Small intestine (tissue), 16 donors: ENCODE results near the gene SAMHD1. TPM values are rescaled to one million over a fixed set of nuclear protein-coding genes. Genes with fewer than 3 reads are reported as not detected.
A peak's percentile ranks its signal among the peaks of the same experiment; 100 is the strongest.
"Not testable (repeated sequence)": the region's sequence is repeated elsewhere in the genome, so short reads cannot be mapped to it uniquely, and the experiment has no call there.

Experiments used
- DNase-seq, 2 donors: peaks; one replicate each; pipeline versions ENCODE4 v3.0.0 to v3.0.0-alpha.2; 2013
- FAIRE-seq: peaks from 2 replicates; lab custom pipeline; 2012; peaks lifted over from hg19 to GRCh38; lab: Jason Lieb, UNC
- H3K27ac ChIP-seq, 3 donors: one replicate each; pipeline ENCODE4 v1.5.1; 2013; ENCODE audit warnings: low read length in 2 of 3, mild to moderate bottlenecking in 2 of 3, control low read depth in 1 of 3, inconsistent platforms in 1 of 3, low read depth in 1 of 3, moderate library complexity in 1 of 3
- H3K27me3 ChIP-seq, 3 donors: one replicate each; pipeline ENCODE4 v1.6.1; 2013; ENCODE audit warnings: low read length in 3 of 3, inconsistent platforms in 1 of 3; ENCODE audit not compliant: control insufficient read depth in 3 of 3, insufficient read depth in 3 of 3
- H3K36me3 ChIP-seq, 3 donors: one replicate each; pipeline ENCODE4 v1.6.1; 2013; ENCODE audit warnings: low read length in 3 of 3, inconsistent platforms in 1 of 3, low read depth in 1 of 3, mild to moderate bottlenecking in 1 of 3, moderate library complexity in 1 of 3; ENCODE audit not compliant: control insufficient read depth in 3 of 3, insufficient read depth in 2 of 3
- H3K4me1 ChIP-seq, 3 donors: one replicate each; pipeline ENCODE4 v1.6.1; 2013; ENCODE audit warnings: low read length in 2 of 3, inconsistent platforms in 1 of 3, low read depth in 1 of 3, mild to moderate bottlenecking in 1 of 3, moderate library complexity in 1 of 3; ENCODE audit not compliant: control insufficient read depth in 3 of 3, insufficient read depth in 2 of 3
- H3K4me3 ChIP-seq, 3 donors: one replicate each; pipeline ENCODE4 v1.5.1; 2013; ENCODE audit warnings: low read length in 3 of 3, control low read depth in 1 of 3, inconsistent platforms in 1 of 3, low read depth in 1 of 3, mild to moderate bottlenecking in 1 of 3, moderate library complexity in 1 of 3
- H3K9me3 ChIP-seq, 2 donors: one replicate each; pipeline ENCODE4 v1.6.1; 2013; ENCODE audit warnings: low read depth in 1 of 2, low read length in 1 of 2; ENCODE audit not compliant: control insufficient read depth in 2 of 2, insufficient read depth in 1 of 2
- WGBS, 3 donors: extraction: QIAGEN DNeasy Blood & Tissue Kit; methylation state at CpG; one replicate each; pipeline ENCODE4 v1.1.7; 2013; 5-methylcytosine and 5-hydroxymethylcytosine counted together
- long read RNA-seq, 10 donors: transcript quantifications; one replicate each; lab custom pipeline, GENCODE V29; 2026
- polyA plus RNA-seq, 4 donors: library from polyadenylated mRNA; stranded (reverse) in 3 of 4; unstranded in 1 of 4; fragments of 200-250 nt in 3 of 4; fragments of 120-200 nt in 1 of 4; gene quantifications; one replicate each; pipeline versions ENCODE4 v1.2.1 to v1.2.3, GENCODE V29; 2013
- donor health status: healthy with polysubstance abuse.
- donor health status: control.
- donor health status: control.
- donor health status: Bipolar disorder and iron deficiency.
- donor health status: healthy.

The SAMHD1 gene
- 10 to 100 TPM; 22.8 to 78.8 (median 28.5) TPM for polyA plus RNA-seq
- long read RNA-seq, donor 1, full-length matches to known transcripts = 7 of 7 reads
- long read RNA-seq, donor 1, partial matches to known transcripts = 0 of 7 reads
- long read RNA-seq, donor 1, other reads (novel, unspliced or antisense) = 0 of 7 reads
- long read RNA-seq, donor 2, full-length matches to known transcripts = 5 of 5 reads
- long read RNA-seq, donor 2, partial matches to known transcripts = 0 of 5 reads
- long read RNA-seq, donor 2, other reads (novel, unspliced or antisense) = 0 of 5 reads
- long read RNA-seq, donor 3, full-length matches to known transcripts = 5 of 5 reads
- long read RNA-seq, donor 3, partial matches to known transcripts = 0 of 5 reads
- long read RNA-seq, donor 3, other reads (novel, unspliced or antisense) = 0 of 5 reads
- long read RNA-seq, donor 4 = 0 reads
- long read RNA-seq, donor 5, partial matches to known transcripts = 0 of 1 reads
- long read RNA-seq, donor 5, other reads (novel, unspliced or antisense) = 0 of 1 reads
- long read RNA-seq, donor 6, full-length matches to known transcripts = 4 of 4 reads
- long read RNA-seq, donor 6, partial matches to known transcripts = 0 of 4 reads
- long read RNA-seq, donor 6, other reads (novel, unspliced or antisense) = 0 of 4 reads
- long read RNA-seq, donor 7, full-length matches to known transcripts = 8 of 8 reads
- long read RNA-seq, donor 7, partial matches to known transcripts = 0 of 8 reads
- long read RNA-seq, donor 7, other reads (novel, unspliced or antisense) = 0 of 8 reads
- long read RNA-seq, donor 8, full-length matches to known transcripts = 2 of 2 reads
- long read RNA-seq, donor 8, partial matches to known transcripts = 0 of 2 reads
- long read RNA-seq, donor 8, other reads (novel, unspliced or antisense) = 0 of 2 reads
- long read RNA-seq, donor 9, full-length matches to known transcripts = 2 of 2 reads
- long read RNA-seq, donor 9, partial matches to known transcripts = 0 of 2 reads
- long read RNA-seq, donor 9, other reads (novel, unspliced or antisense) = 0 of 2 reads
- long read RNA-seq, donor 10, full-length matches to known transcripts = 4 of 4 reads
- long read RNA-seq, donor 10, partial matches to known transcripts = 0 of 4 reads
- long read RNA-seq, donor 10, other reads (novel, unspliced or antisense) = 0 of 4 reads

DNA sequence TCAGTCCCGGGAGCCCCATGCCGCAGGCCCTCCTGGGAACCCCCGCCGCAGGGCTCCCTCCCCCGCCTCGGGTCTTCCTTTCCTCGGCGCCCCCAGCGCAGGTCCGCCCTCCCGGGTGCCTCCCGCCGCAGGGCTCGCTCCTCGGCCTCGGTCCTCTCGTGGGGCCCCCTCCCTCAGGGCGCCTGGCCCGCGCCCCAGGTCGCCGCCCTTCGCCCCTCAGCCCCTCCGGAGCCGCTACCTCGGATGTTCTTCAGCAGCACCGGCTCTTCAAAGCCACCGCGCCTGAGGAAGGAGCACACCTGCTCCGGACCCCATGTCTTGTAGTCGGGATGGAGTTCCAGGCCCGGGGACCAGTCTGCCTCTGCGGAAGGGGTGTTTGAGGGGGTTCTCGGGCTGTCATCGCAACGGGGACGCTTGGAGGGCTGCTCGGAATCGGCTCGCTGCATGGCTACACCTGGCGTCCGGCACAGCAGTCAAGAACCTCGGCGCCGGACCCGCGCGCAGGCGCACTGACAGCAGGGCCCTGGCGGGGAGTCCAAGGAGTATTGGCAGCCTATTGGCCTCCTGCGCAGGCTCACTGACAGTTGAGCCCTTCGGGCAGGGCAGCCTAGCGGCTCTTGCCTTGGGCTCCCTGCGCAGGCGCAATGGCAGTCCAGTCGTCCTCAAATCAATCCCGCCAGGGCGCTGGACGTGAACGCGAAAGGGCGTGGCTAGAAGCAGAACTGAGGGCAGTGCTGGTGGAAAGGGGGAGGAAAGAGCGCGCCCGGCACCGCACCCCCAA lies at the start of gene SAMHD1:
Gene SAMHD1 (minus strand): TSS at position 511 of the 781 bp plus-strand sequence. CDS start 65 bp downstream, at position 446.
- Histone ChIP-seq H3K27ac (peak within 1 kb of the TSS; percentile 33 to 95 (median 77)), H3K36me3 (peaks cover 0 to 2% (median 0%) of the 10 kb centered on the region in 3 donors), H3K4me1 (peaks cover 0 to 24% (median 0%) of the 10 kb centered on the region in 3 donors), H3K9me3 (no peaks in the 10 kb centered on the region), H3K4me3 (peak within 1 kb of the TSS; percentile 79 to 96 (median 95)), H3K27me3 (peaks cover 0 to 3% (median 0%) of the 10 kb centered on the region in 3 donors)
- DNase-seq (peak; percentile 95 to 99), FAIRE-seq (no peak)
- whole genome bisulfite sequencing, 3 donors = 0 to 1% (median 0%) methylated on average over 43 to 66 of the region's 66 CpGs

DNA sequence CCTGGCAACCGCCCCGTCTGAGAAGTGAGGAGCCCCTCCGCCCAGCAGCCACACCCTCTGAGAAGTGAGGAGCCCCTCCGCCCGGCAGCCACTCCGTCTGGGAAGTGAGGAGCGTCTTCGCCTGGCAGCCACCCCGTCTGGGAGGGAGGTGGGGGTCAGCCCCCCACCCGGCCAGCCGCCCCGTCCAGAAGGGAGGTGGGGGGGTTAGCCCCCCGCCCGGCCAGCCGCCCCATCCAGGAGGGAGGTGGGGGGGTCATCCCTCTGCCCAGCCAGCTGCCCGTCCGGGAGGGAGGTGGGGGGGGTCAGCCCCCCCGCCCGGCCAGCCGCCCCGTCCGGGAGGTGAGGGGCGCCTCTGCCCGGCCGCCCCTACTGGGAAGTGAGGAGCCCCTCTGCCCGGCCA lies 48.7 kb upstream of the SAMHD1 start:
- not testable (repeated sequence) for H3K9me3 ChIP-seq, DNase-seq, FAIRE-seq, H3K4me3 ChIP-seq, H3K27ac ChIP-seq, H3K27me3 ChIP-seq, H3K4me1 ChIP-seq
- H3K36me3 ChIP-seq = peaks cover 0 to 21% (median 2%) of the 10 kb centered on the region in 3 donors
- 93 to 100% methylated on average over 2 to 17 of the region's 26 CpGs; no CpG with 5 or more reads in 1 of the 3 donors for WGBS, 3 donors

DNA sequence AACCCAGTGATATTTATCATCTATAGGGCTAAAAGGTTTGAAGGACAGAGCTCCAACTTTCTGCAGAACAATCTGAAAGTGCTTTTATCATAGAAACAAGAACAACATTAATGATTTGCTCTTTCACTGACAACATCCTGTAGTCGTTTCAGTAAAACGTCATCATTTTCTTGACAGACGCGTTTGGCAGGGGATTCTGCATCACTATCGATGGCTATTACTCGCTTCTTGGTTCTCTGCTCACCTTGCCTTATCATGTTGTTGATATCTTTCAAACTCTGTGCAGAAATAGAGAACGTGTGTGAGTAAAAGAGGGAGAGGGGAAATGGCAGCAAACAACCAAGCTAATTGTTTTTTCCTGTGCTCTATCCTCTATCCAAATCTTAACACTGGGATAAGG lies 47.1 kb upstream of the SAMHD1 start:
- Histone ChIP-seq H3K27ac (no peak overlapping the region), H3K4me3 (no peak overlapping the region), H3K9me3 (peaks cover 0 to 3% of the 10 kb centered on the region in 2 donors), H3K36me3 (peaks cover 0 to 19% (median 2%) of the 10 kb centered on the region in 3 donors), H3K27me3 (no peaks in the 10 kb centered on the region), H3K4me1 (no peaks in the 10 kb centered on the region)
- FAIRE-seq (no peak), DNase-seq (no peak)
- WGBS, 3 donors = 82 to 86% (median 85%) methylated on average over 7 of the region's 7 CpGs

- Histone ChIP-seq H3K4me1 (no peaks in the 10 kb centered on the region), H3K27me3 (no peaks in the 10 kb centered on the region), H3K27ac (no peak overlapping the region), H3K9me3 (peaks cover 0 to 9% of the 10 kb centered on the region in 2 donors), H3K36me3 (peaks cover 0 to 17% (median 0%) of the 10 kb centered on the region in 3 donors), H3K4me3 (no peak overlapping the region)
- FAIRE-seq (no peak), DNase-seq (no peak)
- 55 to 88% (median 65%) methylated on average over 1 of the region's 1 CpG for WGBS, 3 donors
These were observed 45.6 kb upstream of the SAMHD1 start for GRCh38 chr20:36997121-36997520.

DNA sequence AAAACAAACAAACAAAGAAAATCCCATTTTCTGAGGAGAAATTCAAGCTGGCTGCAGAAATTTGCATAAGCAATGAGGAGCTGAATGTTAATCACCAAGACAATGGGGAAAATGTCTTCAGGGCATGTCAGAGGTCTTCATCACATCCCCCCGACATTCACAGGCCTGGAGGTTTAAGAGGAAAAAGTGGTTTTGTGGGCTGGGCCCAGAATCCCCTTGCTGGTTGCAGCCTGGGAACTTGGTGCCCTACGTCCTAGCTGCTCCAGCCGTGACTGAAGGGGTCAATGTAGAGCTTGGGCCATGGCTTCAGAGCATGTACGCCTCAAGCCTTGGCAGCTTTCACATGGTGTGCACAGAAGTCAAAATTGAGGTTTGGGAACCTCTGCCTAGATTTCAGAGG lies 42.7 kb upstream of the SAMHD1 start:
- peaks cover 0 to 14% (median 0%) of the 10 kb centered on the region in 3 donors for H3K36me3 ChIP-seq
- not testable (repeated sequence) for H3K4me1 ChIP-seq, H3K4me3 ChIP-seq, H3K27ac ChIP-seq, FAIRE-seq, DNase-seq, H3K9me3 ChIP-seq, H3K27me3 ChIP-seq
- WGBS, 3 donors = 95 to 100% (median 98%) methylated on average over 4 of the region's 4 CpGs

- peaks cover 0 to 9% of the 10 kb centered on the region in 2 donors for H3K9me3 ChIP-seq
- DNase-seq = no peak
- H3K27ac ChIP-seq = no peak overlapping the region
- no peaks in the 10 kb centered on the region for H3K4me1 ChIP-seq
- WGBS, 3 donors = 89 to 97% (median 94%) methylated on average over 4 of the region's 4 CpGs
- peaks cover 0 to 11% (median 0%) of the 10 kb centered on the region in 3 donors for H3K36me3 ChIP-seq
- no peak for FAIRE-seq
- no peaks in the 10 kb centered on the region for H3K27me3 ChIP-seq
- H3K4me3 ChIP-seq = no peak overlapping the region
These were observed 41.4 kb upstream of the SAMHD1 start for GRCh38 chr20:36992802-36993334.

GRCh38 chr20:36991703-36992102 lies 40.2 kb upstream of the SAMHD1 start:
- no peak overlapping the region for H3K27ac ChIP-seq
- H3K4me1 ChIP-seq = no peaks in the 10 kb centered on the region
- H3K36me3 ChIP-seq = peaks cover 0 to 11% (median 0%) of the 10 kb centered on the region in 3 donors
- H3K4me3 ChIP-seq = no peak overlapping the region
- no peaks in the 10 kb centered on the region for H3K27me3 ChIP-seq
- FAIRE-seq (no peak), DNase-seq (no peak)
- H3K9me3 ChIP-seq = peaks cover 0 to 9% of the 10 kb centered on the region in 2 donors
- WGBS, 3 donors = 89 to 94% (median 91%) methylated on average over 3 of the region's 3 CpGs
